H1 (cell line): ENCODE data around the gene KLF12. TPM values are rescaled to one million over a fixed set of nuclear protein-coding genes. Genes with fewer than 3 reads are reported as not detected.

ENCODE experiments used
- ATF3 ChIP-seq: IDR thresholded peaks from 2 replicates; pipeline ENCODE4 v1.6.1; 2011; ENCODE audit warnings: low read depth, mild to moderate bottlenecking, low read length; ENCODE audit not compliant: insufficient read depth
- CREB1 ChIP-seq: IDR thresholded peaks from 2 replicates; pipeline ENCODE4 v1.6.1; 2012; ENCODE audit warnings: inconsistent platforms
- HDAC6 ChIP-seq: IDR thresholded peaks from one replicate; pipeline ENCODE4 v1.7.1; 2012; ENCODE audit warnings: low read depth, mild to moderate bottlenecking, inconsistent platforms, low read length, moderate library complexity
- SAP30 ChIP-seq: fragments of 300-600 bp; sonication (generic); IDR thresholded peaks from 2 replicates; pipeline ENCODE4 v1.7.1; 2012; ENCODE audit warnings: low read length, moderate library complexity, mild to moderate bottlenecking, inconsistent platforms; ENCODE audit not compliant: insufficient read depth, insufficient replicate concordance
- SIN3A ChIP-seq, 2 experiments: IDR thresholded peaks in 1 of 2; conservative IDR thresholded peaks in 1 of 2; 2 replicates each; pipeline ENCODE4 v1.6.1; 2011 to 2012; ENCODE audit warnings: low read length in 2 of 2, improper control_type of control experiment in 1 of 2, low read depth in 1 of 2, mild to moderate bottlenecking in 1 of 2
- SP4 ChIP-seq: IDR thresholded peaks from 2 replicates; pipeline ENCODE4 v1.6.1; 2012; ENCODE audit warnings: low read length, inconsistent platforms
- TAF1 ChIP-seq: IDR thresholded peaks from 2 replicates; pipeline ENCODE4 v1.6.1; 2011; ENCODE audit warnings: mild to moderate bottlenecking, low read depth, low read length
- TCF12 ChIP-seq: IDR thresholded peaks from 2 replicates; pipeline ENCODE4 v1.6.1; 2011; ENCODE audit warnings: low read depth, mild to moderate bottlenecking, low read length
- TEAD4 ChIP-seq: IDR thresholded peaks from 2 replicates; pipeline ENCODE4 v1.6.1; 2012; ENCODE audit warnings: low read depth, low read length, inconsistent platforms, mixed read lengths
- USF2 ChIP-seq: IDR thresholded peaks from 2 replicates; pipeline ENCODE4 v1.6.1; 2011; ENCODE audit warnings: low read length, improper control_type of control experiment
- polyA plus RNA-seq, 7 experiments: library from polyadenylated mRNA; depleted of rRNA in 3 of 7; stranded (reverse) in 5 of 7; unstranded in 2 of 7; fragments of >200 nt in 5 of 7; fragments of 200-250 nt in 2 of 7; gene quantifications; 1 replicate in 5 of 7; 2 replicates in 1 of 7; 4 replicates in 1 of 7; pipeline versions ENCODE4 v1.2.1 to v1.2.3, GENCODE V29; 2011 to 2013; ENCODE audit warnings: missing spikeins in 2 of 7, mixed read lengths in 2 of 7
- total RNA-seq: library from RNA; stranded (reverse); fragmentation: NEBNext Ultra II Directional; extraction: Animal tissue kit (Norgen Biotek cat#: 25700); gene quantifications from 2 replicates; pipeline ENCODE4 v1.2.1, GENCODE V29; 2021

Gene KLF12
- total and polyA plus RNA-seq, 2 of the 8 experiments (the other 6 are each of a cell fraction or from before 2014, with no cell fraction given): 6.6 to 12.1 TPM

- peak; percentile 52 for TF ChIP-seq USF2
- TF ChIP-seq CREB1: peak; percentile 15; the same call in 1 of the 2 replicates
- peak; percentile 62 for TF ChIP-seq SAP30
- 0 out of 2 replicates have a peak, but pooled peaks have one; percentile 24 for TF ChIP-seq ATF3
- peak; percentile 74 for TF ChIP-seq TAF1
- 0 out of 2 replicates have a peak, but pooled peaks have one; percentile 8 for TF ChIP-seq TEAD4
- TF ChIP-seq SIN3A (conservative IDR thresholded peaks at IDR 0.05 in 1 of 2, IDR thresholded peaks at IDR 0.05 in 1 of 2; ENCODE audit: low read depth in 1 of 2, low read length in 2 of 2): 0 out of 4 replicates have a peak, but pooled peaks of 1 of the 2 experiments have one; percentile 37
- peak; percentile 77; the same call in 1 of the 2 replicates for TF ChIP-seq SP4
- TF ChIP-seq TCF12: no peak
- TF ChIP-seq HDAC6: no peak
Measured at GRCh38 chr13:74133657-74134201, 475 bp downstream of the KLF12 start (continued).
